GM12872 (cell line): ENCODE measurements around the gene C6orf118.

ENCODE experiments used
- CTCF ChIP-seq: IDR thresholded peaks from 3 replicates; pipeline ENCODE4 v1.5.1; 2011; ENCODE audit warnings: low read depth, mild to moderate bottlenecking, low read length, moderate library complexity; ENCODE audit not compliant: insufficient read depth

C6orf118 gene

GRCh38 chr6:165272585-165272984 is 36.8 kb downstream of the C6orf118 start:
- TF ChIP-seq CTCF: no peak

- TF ChIP-seq CTCF: no peak
These were observed 40.4 kb downstream of the C6orf118 start for GRCh38 chr6:165268987-165269386.

- no peak for TF ChIP-seq CTCF
These were observed 42.8 kb downstream of the C6orf118 start for GRCh38 chr6:165266621-165267020.

GRCh38 chr6:165266191-165266590 is 43.2 kb downstream of the C6orf118 start:
- no peak for TF ChIP-seq CTCF

- no peak for TF ChIP-seq CTCF
These were observed 48.9 kb downstream of the C6orf118 start for GRCh38 chr6:165260462-165260861.

GRCh38 chr6:165249808-165250207 is 59.6 kb downstream of the C6orf118 start:
- no peak for TF ChIP-seq CTCF

- TF ChIP-seq CTCF: no peak
These were observed 63.7 kb downstream of the C6orf118 start for GRCh38 chr6:165245701-165246100.

GRCh38 chr6:165245287-165245686 is 64.1 kb downstream of the C6orf118 start:
- no peak for TF ChIP-seq CTCF
